Peyer's patch (tissue), 4 donors: ENCODE results near the gene SOX8.

Experiments
- CTCF ChIP-seq, 6 experiments: fragments of 450-650 bp in 4 of 6; fragments of 200-600 bp in 2 of 6; sonication (generic) in 1 of 6; IDR thresholded peaks; one replicate each; pipeline ENCODE4 v1.5.1; 2017 to 2019; ENCODE audit warnings: antibody characterized with exemption in 6 of 6, mild to moderate bottlenecking in 3 of 6, moderate library complexity in 1 of 6
- POLR2A ChIP-seq, 2 donors: fragments of 450-650 bp; IDR thresholded peaks; one replicate each; pipeline ENCODE4 v1.5.1; 2017; ENCODE audit warnings: antibody characterized with exemption in 2 of 2, mild to moderate bottlenecking in 2 of 2, moderate library complexity in 2 of 2

- no peak for TF ChIP-seq CTCF (IDR thresholded peaks at IDR 0.05)
- no peak for TF ChIP-seq POLR2A (IDR thresholded peaks at IDR 0.05)
Observed at GRCh38 chr16:966505-966904, 15.1 kb upstream of the SOX8 start.
